GM13977 (cell line): ENCODE data around the gene SDHB.
"Not testable (repeated sequence)": the region's sequence is repeated elsewhere in the genome, so short reads cannot be mapped to it uniquely, and the experiment has no call there.

Source experiments
- DNase-seq: peaks from one replicate; pipeline ENCODE4 v3.0.0; 2012; ENCODE audit warnings: low spot score
- in situ Hi-C: fragments of 300-500 bp; cut with MboI; formaldehyde crosslinking; loops from one replicate; pipeline ENCODE4 v1.12.0; 2022; ENCODE audit warnings: low sequenced_read_pairs, low pct_unique_long_range_greater_than_20kb, mixed read lengths, inconsistent platforms; ENCODE audit not compliant: unreplicated experiment
- TF ChIP-seq, protein P1 (sequence below): IDR thresholded peaks from 2 replicates; pipeline ENCODE4 v1.5.1; 2012; ENCODE audit warnings: mild to moderate bottlenecking, control low read depth; ENCODE audit not compliant: insufficient read depth; ENCODE audit errors: extremely low read depth, missing control alignments

SDHB gene

DNA sequence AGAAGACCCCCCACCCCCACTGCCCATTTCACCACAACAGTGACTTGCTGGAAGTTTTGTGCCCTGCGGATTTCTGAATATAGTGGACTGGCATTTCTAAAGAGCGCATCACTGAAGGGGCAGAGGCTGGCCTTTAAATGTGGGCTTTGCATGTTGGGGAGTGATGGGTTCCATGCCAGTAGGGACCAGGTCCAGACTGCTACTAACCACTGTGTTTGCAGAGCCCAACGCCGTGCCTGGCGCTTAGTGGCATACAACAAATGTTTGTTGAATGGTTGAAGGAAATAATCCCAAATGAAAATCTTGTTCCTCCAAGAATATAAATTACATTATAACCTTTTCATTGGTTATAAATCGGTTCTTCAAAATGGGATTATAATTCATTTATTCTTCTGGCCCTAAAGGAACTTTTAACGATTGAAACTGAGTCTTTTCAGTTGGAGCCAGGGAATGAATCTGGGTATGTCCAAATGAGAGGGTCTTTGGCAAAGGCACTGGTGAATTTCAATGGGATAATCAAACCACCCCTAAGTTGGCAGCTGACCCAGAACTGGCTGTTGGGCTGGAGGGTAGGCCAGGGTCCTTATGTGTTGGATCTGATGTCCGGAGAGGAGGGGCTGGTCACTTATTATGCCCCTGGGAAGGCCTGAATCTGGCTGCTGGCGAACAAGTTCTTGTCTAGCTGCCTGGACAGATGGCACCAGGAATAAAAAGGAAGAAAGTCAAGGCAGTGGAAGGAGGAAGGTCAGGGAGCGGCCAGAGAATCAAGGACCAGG lies 13.8 kb upstream of the SDHB start:
- in situ Hi-C loops: no loop called here
- TF ChIP-seq, protein P1, sequence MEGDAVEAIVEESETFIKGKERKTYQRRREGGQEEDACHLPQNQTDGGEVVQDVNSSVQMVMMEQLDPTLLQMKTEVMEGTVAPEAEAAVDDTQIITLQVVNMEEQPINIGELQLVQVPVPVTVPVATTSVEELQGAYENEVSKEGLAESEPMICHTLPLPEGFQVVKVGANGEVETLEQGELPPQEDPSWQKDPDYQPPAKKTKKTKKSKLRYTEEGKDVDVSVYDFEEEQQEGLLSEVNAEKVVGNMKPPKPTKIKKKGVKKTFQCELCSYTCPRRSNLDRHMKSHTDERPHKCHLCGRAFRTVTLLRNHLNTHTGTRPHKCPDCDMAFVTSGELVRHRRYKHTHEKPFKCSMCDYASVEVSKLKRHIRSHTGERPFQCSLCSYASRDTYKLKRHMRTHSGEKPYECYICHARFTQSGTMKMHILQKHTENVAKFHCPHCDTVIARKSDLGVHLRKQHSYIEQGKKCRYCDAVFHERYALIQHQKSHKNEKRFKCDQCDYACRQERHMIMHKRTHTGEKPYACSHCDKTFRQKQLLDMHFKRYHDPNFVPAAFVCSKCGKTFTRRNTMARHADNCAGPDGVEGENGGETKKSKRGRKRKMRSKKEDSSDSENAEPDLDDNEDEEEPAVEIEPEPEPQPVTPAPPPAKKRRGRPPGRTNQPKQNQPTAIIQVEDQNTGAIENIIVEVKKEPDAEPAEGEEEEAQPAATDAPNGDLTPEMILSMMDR: no peak
- no peak for DNase-seq

DNA sequence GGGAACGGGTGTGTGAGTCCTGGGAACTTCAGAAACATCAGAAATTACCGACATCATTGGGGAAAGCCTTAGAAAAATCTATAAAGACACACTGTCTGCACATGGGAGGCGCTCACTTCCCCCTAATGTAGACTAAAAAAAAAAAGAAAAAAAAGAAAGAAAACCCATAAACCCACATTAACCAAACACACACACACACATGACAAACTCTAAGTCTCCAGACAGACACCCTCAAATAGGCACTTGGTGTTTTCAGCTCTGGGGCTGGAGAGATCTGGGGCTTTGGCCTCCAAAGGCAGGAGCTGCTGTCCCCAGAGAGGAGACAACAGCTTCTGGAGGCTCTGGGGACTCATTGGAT lies 13.2 kb upstream of the SDHB start:
- in situ Hi-C loops: no loop called here
- DNase-seq: no peak
- TF ChIP-seq, protein P1: no peak

DNA sequence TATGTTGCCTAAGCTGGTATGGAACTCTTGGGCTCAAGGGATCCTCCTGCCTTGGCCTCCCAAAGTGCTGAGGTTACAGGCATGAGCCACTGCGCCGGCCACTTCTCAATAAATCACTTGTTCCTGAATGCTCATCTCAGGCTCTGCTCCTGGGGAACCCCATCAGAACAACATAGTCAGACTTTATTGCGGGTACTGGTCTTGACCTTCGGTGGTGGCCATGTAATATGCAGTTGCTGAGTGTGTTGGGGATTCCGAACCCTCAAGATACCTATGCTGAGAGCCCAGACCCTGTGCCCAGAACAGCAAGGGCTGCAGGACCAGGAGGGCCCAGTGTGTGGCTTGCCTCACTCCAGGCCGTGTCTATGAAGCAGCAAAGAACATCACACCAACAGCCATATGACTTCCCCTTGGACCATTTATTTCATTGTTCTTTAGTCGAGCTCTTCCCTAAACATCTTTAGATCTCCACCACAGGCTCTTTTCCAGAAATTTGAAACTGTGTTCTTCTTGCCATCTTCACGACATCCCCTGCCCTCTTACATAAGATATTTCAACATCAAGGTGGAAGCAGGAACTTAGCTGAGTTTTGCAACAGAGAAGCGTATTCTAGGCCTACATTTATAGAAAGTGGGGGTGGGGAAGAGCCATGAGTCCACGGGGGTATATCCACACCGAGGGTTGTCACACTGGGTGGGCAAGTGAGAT lies 12.7 kb upstream of the SDHB start:
- in situ Hi-C loops: no loop called here
- DNase-seq: no peak
- TF ChIP-seq, protein P1: no peak

DNA sequence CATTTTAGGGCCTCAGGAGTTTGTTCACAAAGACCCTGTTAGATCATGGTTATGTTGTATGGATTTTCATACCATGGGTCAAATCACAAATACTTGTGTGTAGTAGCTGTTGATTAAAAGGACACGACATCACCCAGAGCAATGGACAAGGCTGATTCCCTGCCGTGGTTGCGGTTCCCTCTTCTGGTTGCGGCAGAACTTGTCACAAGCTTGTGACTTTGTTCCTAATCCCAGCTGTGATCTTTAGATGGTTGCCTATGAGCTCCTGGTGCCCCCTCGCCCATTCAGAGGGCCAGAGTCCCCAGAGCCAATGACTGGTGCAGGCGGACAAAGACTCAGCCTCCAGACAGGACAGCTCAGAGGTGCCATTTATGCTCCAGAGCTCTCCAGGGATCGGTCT lies 11.8 kb upstream of the SDHB start:
- in situ Hi-C loops: no loop called here
- TF ChIP-seq, protein P1: no peak
- DNase-seq: no peak

DNA sequence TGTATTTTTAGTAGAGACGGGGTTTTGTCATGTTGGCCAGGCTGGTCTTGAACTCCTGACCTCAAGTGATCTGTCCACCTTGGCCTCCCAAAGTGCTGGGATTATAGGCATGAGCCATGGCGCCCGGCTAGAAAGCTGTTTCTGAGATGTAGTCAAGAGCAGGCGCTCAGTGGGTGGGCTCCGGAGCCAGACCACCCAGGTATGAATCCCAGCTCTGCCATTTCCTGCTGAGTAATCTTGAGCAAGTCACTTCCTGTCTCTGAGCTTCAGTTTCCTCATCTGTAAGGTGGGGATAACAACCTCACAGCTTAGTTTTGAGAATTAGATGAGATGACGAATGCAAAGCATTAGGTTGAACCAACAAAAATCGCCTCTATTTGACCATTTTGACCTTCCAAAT lies 8.9 kb upstream of the SDHB start:
- not testable (repeated sequence) for DNase-seq

DNA sequence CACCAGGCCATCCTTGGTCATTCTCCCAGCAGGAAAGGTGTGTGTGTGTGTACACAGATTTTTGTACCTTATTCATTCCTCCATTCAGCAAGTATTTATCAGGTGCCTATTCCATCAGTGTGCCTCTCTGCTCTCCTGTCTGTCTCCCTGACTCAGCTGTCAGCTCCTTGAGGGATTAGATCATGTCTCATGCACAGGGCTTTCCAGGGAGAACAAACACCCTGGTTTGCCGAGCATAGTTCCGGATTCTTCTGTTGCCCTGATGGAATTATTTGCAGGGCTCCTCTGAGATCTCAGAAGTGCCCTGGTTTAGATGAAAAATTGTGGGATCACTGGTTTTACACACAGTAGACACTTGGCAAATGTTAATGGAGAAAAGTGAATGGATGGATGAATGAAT lies 8.1 kb upstream of the SDHB start:
- TF ChIP-seq, protein P1: no peak
- in situ Hi-C loops: no loop called here
- DNase-seq: no peak

More for the DNA sequence above, 8.9 kb upstream of the SDHB start:
- in situ Hi-C loops: not testable (repeated sequence)

DNA sequence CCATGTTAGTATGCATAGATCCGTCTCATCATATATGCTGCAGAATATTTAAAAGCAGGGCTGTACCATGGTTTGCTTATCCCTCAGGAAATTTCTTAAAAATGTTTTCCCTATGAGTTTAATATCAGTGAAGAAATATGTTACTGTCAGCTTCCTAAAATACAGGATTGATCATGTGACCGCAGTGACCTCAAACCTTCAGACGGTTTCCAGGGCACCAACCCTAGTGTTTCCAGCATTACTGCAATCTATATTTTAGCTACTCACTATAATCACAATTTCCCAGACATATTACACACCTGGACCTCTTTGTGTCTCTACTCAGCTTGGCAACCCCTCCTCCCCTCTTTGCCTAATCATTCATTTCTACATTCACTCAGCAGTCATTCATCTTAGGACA lies 7.7 kb upstream of the SDHB start:
- no peak for DNase-seq

More for the DNA sequence above, 7.7 kb upstream of the SDHB start:
- in situ Hi-C loops: no loop called here
- TF ChIP-seq, protein P1: no peak
